Astrocyte of the spinal cord (primary cell): ENCODE data around the gene CCDC148.
A peak's percentile ranks its signal among the peaks of the same experiment; 100 is the strongest.

Source experiments
- DNase-seq: peaks from one replicate; pipeline ENCODE4 v3.0.0; 2011; ENCODE audit warnings: low read depth, low spot score
- H3K4me3 ChIP-seq: 2 replicates; pipeline ENCODE4 v1.5.1; 2011; ENCODE audit warnings: low read depth, mild to moderate bottlenecking, low read length, moderate library complexity
- in situ Hi-C: cut with HindIII; loops from 2 replicates; pipeline ENCODE4 v1.10.0; 2017; ENCODE audit warnings: low sequenced_read_pairs
- TF ChIP-seq, protein P1 (sequence below): IDR thresholded peaks from 2 replicates; pipeline ENCODE4 v1.5.1; 2012; ENCODE audit warnings: low read depth, mild to moderate bottlenecking, low read length, inconsistent platforms

The CCDC148 gene

DNA sequence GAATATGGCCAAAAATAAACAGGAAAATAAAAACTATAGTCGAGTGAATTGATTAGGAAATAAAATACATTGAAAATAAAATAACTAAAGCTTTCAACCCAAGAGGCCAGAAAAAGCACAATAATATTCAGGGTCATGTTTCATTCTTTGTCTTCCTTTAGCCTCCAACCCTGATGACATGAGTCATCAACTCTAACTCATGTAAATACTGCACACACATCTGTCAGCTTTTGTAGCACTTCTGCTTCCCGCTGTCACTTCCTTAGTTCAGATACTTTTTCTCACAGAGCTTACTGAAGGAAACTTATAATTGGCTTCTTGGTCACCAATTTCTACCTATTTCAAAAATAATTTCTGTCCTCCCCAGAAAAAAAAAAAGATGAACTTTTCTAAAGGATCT is 242.1 kb downstream of the CCDC148 start:
- TF ChIP-seq, protein P1, sequence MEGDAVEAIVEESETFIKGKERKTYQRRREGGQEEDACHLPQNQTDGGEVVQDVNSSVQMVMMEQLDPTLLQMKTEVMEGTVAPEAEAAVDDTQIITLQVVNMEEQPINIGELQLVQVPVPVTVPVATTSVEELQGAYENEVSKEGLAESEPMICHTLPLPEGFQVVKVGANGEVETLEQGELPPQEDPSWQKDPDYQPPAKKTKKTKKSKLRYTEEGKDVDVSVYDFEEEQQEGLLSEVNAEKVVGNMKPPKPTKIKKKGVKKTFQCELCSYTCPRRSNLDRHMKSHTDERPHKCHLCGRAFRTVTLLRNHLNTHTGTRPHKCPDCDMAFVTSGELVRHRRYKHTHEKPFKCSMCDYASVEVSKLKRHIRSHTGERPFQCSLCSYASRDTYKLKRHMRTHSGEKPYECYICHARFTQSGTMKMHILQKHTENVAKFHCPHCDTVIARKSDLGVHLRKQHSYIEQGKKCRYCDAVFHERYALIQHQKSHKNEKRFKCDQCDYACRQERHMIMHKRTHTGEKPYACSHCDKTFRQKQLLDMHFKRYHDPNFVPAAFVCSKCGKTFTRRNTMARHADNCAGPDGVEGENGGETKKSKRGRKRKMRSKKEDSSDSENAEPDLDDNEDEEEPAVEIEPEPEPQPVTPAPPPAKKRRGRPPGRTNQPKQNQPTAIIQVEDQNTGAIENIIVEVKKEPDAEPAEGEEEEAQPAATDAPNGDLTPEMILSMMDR = no peak
- peak; percentile 61 for DNase-seq
- in situ Hi-C loops = no loop called here
- no peak overlapping the region for H3K4me3 ChIP-seq

DNA sequence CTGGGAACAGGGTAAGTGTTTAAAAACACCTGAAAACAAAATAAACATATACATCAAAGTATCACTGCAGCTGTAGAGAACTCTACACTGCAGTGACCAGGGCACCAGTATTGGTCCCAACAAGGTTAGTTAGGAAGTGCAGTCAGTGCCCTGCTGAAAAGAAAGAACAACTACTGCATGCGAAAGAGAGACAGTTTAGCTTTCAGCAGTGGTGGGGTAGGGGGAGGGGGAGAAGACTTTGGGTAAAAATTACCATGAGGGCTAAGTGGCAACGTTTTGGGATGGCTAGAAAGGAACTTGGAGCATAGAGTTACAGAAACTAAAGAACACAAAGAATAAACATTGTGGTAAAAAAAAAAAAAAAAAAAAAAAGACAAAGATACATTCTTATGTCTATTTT is 242.8 kb downstream of the CCDC148 start:
- in situ Hi-C loops = no loop called here
- H3K4me3 ChIP-seq = no peak overlapping the region
- DNase-seq = no peak
- TF ChIP-seq, protein P1 = no peak

DNA sequence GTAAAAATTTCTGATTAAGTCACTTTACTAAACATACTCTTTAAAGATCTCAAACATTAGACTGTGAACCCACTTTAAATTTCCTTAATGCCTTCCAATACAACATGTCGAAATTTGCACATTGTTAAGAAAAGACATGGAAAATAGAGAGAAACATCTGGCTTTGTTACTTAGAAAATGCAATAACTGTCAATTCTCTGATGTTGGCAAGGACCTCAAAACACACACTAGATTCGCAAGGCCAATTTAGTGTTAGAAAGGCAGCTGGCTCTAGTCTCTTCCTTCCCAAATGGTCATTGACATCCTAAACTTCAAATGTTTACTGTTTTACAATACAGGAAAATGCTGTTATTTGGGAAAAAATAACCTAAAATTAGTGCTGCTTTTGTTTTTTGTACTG is 244.3 kb downstream of the CCDC148 start:
- in situ Hi-C loops = no loop called here
- no peak overlapping the region for H3K4me3 ChIP-seq
- no peak for DNase-seq

DNA sequence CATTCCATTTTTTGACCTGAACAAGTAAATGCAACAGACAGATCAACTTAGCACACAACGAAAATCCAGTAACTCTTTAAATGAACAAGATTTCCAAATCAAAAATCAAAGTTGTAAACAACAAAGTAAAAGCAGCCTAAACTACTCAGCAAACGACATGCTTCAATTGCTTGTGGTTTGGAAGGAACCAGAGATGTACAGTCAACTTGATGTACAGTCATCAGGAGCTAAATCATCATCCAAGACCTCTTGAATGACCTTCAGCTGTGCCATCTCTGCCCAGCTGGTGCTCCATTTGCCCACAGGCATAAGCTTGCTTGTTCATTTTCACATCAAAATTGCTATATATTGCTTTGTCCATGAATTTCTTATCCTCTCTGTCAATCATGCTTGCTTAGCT is 245.1 kb downstream of the CCDC148 start:
- in situ Hi-C loops = no loop called here
- no peak for DNase-seq
- TF ChIP-seq, protein P1 = no peak
- no peak overlapping the region for H3K4me3 ChIP-seq

More for the DNA sequence above, 244.3 kb downstream of the CCDC148 start:
- TF ChIP-seq, protein P1 = no peak

DNA sequence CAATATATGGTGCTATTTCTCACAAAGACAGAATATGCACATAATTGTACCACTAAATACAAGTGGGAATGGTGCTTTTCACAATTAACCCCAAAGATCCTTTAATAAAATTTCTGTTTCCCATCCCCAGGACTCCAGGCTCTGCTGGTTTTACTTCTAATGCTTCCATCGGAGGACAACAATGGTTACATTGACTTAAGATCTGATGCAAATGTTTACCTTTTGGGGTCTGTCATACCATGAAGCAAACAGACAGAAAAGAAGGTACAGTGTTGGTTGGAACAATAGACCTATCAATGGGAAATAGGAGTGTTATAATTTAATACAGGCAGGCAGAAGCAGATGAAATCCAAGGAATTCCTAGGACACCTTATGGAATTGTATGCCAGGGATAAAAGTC is 249.2 kb downstream of the CCDC148 start:
- H3K4me3 ChIP-seq = no peak overlapping the region
- no peak for DNase-seq
- TF ChIP-seq, protein P1 = no peak
- in situ Hi-C loops = no loop called here

- DNase-seq = peak; percentile 27
- in situ Hi-C loops = no loop called here
- TF ChIP-seq, protein P1 = no peak
- no peak overlapping the region for H3K4me3 ChIP-seq
Measured at GRCh38 chr2:158205215-158205614, 251.3 kb downstream of the CCDC148 start.

DNA sequence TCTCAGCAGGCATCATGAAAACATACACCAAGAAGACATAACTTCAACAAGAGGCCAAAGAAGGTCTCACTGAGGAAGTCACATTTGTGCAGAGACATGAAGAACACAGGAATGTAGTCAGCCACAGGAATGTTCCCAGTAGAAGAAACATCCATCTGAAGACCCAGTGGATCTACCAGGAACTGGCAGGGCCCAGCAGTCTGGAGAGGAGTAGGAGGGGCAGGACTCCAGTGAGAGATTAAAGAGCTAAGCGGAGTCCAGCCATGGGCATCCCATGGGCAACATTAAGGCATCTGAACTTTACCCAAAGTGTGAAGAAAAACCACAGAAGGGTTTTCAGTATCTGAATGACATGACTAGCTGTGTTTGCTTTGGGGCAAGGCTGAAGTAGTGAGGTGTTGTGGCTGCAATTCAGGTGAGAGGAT is 251.8 kb downstream of the CCDC148 start:
- peak; percentile 89 for DNase-seq
- in situ Hi-C loops = no loop called here
- no peak overlapping the region for H3K4me3 ChIP-seq
- TF ChIP-seq, protein P1 = no peak
